Measurements from ENCODE around the gene FBXO44.

FBXO44 gene

DNA sequence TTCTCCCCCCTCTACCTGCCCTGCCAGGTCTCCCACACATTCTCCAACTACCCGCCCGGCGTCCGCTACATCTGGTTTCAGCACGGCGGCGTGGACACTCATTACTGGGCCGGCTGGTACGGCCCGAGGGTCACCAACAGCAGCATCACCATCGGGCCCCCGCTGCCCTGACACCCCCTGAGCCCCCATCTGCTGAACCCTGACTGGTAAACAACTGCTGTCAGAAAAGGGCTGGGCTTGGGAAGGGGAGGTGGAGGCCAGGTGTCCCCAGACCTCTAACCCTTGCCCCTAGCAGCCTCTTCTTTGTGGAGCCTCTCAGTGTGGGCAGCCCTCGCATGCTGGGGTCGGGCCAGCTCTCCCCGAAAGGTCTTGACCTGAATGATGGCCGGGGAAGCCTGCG lies 6.4 kb downstream of the FBXO44 start:
- no peak for DNase-seq

DNA sequence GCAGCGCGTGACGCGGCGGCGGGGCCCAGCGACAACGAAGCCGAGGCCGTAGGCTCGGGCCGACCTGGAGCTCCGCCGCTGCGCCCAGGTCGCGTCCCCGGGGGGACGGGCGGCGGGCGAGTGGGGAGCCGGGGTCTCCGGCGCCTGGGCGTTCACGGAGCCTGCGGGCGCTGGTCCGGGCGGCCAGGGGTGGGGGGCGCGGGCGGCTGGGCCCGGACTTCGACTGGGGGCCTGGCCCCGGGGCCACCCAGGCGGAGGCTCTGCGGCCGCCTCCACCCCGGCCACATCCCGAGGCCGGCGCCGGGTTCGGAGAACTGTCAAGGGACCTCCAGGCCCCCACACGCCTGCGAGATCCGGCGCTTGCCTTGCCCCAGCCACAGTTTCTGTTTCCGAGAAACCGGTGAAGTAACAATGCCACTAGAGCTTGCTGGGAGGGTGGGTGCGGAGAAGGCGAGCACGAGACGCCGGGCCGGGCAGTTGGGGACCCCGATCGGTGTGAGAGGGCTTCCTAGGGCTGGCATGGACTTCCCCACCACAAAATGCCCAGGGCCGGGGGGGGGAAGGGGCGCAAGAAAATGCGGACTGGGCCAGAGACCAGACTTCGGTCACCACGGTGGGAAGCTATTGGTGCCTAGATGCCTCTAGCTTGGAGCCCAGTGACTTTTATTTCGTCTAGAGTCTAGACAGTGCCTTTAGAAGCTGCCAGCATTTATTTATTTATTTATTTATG lies 9.8 kb downstream of the FBXO44 start:
- DNase-seq, result peak; percentile 64 to 81 (median 78)

DNA sequence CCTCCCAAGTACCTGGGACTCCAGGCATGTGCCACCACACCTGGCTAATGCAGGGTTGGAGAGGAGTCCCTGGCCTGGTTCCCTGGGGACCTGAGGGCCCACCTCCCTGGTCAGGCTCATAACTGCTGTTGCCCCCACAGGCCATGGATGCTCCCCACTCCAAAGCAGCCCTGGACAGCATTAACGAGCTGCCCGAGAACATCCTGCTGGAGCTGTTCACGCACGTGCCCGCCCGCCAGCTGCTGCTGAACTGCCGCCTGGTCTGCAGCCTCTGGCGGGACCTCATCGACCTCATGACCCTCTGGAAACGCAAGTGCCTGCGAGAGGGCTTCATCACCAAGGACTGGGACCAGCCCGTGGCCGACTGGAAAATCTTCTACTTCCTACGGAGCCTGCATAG lies 13.8 kb downstream of the FBXO44 start:
- DNase-seq, result no peak

DNA sequence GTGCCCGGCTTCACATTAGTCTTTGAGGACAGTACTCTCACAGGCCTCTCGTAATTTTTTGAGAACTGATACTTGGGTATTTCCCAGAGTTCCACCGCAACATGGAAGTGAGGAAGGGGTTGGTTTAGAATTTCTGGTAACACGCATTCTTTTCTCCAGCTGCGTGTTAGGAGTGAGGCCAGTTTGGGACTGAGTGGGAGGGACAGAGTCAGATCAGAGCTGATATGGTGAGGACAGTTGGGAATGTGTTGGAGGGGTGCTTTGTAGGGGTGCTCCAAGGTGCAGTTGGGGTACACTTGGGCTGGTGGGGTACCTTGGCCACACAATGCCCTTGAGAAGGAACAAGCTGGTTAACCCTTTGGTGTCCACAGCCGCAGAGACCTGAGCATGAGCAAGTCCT lies 16.1 kb downstream of the FBXO44 start:
- DNase-seq, result peak; percentile 72 to 82 (median 82)

DNA sequence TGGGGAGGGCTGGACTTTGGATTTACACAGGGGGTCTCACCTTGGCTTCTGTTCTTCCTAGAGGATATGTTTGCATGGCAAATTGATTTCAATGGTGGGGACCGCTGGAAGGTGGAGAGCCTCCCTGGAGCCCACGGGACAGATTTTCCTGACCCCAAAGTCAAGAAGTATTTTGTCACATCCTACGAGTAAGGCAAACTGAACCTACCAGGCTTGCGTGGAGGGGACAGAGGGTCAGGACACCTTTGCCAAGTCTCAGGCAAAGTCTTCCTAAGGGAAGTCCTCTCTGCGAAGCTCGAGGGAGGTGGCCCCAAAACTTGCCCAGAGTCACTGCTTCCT lies 16.5 kb downstream of the FBXO44 start:
- peak in 2 of 3 donors; percentile 24 to 30 for DNase-seq

- no peak for DNase-seq
Observed at GRCh38 chr1:11671544-11672286, 17.0 kb downstream of the FBXO44 start.

DNA sequence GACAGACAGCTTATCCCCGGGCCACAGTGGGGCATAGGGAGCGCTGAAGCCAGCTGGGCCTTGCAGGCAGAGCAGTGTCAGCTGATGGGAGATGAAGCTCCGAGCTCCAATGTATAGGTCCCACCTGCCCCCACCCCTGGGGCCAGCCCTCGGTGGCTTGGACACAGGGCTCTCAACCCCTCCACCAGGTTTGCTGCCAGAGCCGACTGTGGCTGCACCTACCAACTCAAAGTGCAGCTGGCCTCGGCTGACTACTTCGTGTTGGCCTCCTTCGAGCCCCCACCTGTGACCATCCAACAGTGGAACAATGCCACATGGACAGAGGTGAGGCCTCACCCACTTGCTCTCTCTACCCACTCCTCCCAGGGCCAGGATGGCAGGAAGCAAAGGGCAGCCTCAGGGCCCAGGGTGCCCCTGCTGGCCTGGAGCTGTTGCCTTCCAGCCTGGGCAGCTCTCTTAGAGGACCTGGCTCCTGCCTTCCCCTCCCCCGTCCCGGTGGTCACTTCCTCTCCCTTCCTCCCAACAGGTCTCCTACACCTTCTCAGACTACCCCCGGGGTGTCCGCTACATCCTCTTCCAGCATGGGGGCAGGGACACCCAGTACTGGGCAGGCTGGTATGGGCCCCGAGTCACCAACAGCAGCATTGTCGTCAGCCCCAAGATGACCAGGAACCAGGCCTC lies 18.6 kb downstream of the FBXO44 start:
- no peak for DNase-seq

GRCh38 chr1:11674488-11674887 lies 19.8 kb downstream of the FBXO44 start:
- no peak for DNase-seq

DNA sequence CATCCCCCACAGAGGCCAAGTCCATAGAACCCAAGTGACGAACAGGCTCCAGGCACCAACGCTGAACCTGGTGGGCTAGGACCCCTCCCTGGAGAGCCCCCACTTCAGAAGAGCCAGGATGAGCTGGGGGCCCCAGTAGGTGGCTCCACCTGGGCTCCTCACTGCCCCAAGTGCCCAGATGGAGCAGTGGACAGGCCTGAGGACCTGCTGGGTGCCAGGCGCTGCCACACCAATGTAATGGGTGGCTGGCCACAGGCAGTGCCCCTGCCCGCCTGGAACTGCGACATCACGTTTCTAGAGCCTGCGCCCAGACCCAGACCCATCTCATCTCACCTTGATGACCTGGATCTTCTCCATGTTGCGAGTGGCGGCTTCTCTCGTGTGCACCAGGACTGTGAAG lies 20.6 kb downstream of the FBXO44 start:
- no peak for DNase-seq

- DNase-seq, result no peak
Observed at GRCh38 chr1:11676386-11677103, 21.9 kb downstream of the FBXO44 start.

DNA sequence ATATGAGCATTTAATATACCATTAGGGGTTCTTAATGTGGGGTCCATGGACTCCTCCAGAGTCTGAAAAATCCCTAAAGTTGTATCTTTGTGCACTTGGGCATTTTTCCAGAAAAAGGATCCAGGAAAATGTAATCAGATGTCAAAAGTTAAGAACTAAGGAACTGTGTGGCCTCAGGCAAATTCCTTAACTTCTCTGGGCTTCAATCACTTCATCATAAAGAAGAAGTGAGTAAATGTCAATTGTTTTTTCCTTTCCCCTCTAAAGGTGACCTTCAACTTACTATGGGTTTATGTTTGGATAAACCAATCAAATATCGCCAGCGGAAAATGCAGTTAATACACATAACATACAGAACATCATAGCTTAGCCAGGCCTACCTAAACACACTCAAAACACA lies 23.8 kb downstream of the FBXO44 start:
- DNase-seq, result no peak

DNA sequence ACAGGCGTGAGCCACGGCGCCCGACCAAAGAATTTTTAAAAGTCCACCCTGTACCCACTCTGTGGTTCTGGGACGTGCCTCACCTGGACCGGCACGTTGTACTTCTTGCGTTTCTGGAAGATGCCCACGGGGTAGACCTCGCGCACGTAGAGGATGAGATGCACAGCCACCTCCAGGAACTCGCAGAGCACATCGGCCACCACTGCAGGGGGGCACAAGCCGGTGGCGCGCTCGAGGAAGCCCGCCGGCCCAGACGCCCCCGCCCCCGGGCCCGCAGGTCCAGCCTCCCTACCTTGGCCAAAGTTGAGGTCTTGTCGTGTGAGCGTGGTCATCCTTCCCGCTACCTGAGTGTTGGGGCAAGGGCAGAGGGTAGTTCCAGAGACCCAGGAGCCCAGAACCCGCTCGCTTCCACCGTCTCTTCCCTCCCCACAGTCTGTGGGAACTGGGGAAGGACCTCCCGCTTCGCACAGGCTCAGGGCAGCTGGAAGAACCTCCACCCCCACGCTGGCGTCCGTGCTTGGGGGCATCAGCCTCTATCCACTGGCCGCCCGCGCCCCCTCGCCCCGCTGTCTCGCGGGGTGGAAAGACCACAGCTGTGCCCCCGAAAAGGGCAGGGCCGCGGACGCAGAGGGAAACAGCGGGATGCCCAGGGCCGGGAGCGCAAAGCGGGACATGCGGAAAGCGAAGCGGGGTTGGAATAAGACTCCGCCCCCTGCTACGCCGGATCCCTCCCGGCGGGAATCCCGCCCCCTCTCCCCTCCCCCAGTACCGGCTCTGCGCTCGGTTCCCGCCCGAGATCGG lies 25.8 kb downstream of the FBXO44 start:
- no peak for DNase-seq

DNA sequence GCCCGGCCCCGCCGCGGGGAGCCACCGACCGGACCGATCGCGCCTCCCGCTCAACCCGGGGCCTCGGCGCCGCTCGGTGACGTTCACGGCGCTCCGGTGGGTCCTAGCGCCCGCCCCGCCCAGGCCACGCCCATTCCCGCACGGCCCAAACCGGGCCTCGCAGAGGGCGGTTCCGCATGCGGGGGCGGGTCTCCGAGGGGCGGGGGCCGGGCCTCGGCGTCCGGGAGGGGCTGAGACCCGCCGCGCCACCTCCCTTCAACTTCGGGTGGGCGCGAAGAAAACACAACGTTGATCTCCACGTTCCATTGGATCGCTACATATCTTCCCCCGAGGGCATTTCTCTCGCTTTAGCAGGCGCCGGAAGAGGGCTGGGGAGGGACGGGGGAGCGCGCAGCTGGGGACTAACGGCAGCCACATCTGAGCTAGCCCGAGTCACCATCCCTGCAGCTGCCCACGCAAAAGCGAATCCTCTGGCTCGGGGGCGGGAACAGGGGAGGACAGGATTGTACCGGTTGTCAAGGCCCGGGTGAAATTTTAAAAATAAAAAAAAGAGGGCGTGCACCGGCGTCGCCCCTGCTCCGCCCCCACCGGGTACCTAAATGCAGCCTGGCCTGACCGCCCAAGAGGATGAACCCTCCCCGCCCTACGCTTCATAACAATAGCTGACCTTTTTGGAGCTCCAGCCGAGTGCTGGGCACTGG lies 26.5 kb downstream of the FBXO44 start, which contains the start of gene MAD2L2:
TSS of gene MAD2L2 (minus strand) at position 78 of the 701 bp plus-strand sequence. CDS start 547 bp downstream, outside the sequence.
- DNase-seq, result peak; percentile 90 to 97 (median 93)

GRCh38 chr1:11682287-11682771 lies 27.7 kb downstream of the FBXO44 start:
- DNase-seq, result no peak

DNA sequence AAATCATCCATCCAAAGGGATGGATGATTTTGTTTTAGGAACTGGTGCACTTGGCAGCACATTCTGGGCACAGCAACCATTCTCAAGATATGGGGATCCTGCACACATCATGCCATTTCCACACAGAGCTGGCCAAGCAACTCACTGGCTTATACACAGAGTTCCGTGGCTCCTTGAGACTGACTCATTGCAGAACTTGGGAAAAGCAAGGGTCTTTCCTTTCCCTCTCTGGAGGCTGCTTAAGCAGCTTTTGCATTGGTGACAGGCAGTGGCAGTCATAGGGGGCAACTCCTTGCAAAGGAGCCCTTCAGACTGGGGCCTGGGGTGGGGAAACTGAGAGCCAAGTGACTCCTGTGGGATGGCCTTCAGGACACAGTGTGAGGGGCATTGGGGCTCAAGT lies 28.1 kb downstream of the FBXO44 start:
- DNase-seq, result peak in 1 of 3 donors; percentile 41

GRCh38 chr1:11684070-11684469 lies 29.4 kb downstream of the FBXO44 start:
- DNase-seq, result no peak

DNA sequence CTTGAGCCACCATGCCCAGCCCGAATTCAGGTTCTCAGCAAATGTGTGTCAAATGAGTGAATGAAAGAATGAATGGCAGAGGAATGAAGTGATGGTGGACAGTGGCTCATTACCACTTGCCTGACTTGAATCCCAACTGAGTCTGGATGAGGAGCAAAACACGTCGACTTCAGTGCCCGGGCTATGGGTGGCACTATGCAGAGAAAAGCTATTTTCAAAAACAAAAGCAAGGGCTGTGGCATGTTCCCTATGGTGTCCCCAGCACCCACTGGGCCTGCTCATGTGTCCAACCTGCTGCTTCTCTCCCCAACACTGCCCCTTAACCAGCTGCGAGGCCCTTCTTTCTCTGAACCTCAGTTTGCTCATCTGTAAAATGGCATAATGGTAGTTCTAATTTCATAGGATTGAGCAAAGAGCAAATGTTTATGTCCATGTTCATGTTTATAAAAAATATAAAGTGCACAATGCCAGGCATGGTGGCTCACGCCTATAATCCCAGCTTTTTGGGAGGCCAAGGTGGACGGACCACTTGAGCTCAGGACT lies 30.6 kb downstream of the FBXO44 start:
- no peak for DNase-seq

DNA sequence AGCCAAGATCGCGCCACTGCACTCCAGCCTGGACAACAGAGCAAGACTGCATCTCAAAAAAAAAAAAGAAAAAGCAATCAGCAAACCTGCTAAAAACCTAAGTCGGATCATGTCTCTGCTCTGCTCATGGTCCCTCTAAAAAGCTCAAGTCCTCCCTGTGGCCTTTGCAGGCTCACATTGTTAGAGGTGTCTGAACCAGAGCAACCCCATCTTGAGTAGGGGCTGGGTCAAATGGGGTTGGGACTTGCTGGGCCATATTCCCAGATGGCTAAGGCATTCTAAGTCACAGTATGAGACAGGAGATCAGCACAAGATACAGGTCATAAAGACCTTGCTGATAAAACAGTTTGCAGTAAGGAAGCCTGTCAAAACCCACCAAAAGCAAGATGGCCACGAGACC lies 33.8 kb downstream of the FBXO44 start:
- no peak for DNase-seq

DNA sequence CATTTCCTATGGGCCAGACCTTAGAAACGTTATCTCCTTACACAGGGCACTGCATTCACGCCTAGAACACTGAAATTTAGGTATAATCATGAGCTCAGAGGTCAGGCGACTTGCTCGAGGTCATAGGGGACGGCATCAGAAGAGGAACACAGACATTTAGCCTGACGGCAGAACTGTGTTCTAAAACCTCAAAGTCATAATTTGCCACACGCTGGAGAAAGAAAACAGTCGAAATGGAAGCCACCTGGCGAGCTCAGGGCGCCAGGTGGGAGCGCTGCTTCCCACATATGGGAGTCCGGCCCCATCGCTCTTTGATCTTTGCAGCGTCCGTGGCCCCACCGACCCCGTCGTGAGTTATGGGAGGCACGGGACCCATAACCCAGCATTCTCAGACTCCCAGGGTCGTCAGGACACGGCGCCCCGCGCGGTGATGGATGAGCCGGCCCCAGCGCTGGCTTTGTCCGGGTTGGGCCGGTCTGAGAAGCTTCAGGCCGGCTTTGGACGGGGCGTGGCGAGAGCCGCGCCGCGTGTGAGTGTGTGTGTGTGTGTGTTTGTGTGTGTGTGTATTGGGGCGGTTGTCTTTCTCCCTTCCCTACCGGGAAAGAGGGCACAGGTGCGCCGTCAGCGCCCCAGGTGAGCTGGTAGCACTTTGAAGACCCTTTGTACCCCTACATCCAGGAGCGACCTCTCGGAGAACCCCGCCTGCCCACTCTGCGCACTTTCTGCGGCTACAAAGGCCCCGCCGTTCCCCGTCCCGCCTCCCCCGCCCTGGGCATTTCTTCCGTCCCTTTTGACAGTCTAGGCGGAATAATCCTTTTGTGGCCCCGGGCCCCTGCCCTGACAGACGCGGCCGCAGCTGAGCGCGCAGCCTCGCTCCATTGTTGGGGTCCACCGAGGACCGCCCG lies 36.0 kb downstream of the FBXO44 start:
- DNase-seq, result peak; percentile 26 to 37 (median 33)

Data from suppressor macrophage treated with lipopolysaccharide for 1 hour (primary cell).